ENCODE measurements around the gene MAST4. TPM values are rescaled to one million over a fixed set of nuclear protein-coding genes. Genes with fewer than 3 reads are reported as not detected.

Gene MAST4
- total and polyA plus RNA-seq, 2 of the 4 experiments (the other 2 are of a cell fraction), result 4.8 to 6.8 TPM

DNA sequence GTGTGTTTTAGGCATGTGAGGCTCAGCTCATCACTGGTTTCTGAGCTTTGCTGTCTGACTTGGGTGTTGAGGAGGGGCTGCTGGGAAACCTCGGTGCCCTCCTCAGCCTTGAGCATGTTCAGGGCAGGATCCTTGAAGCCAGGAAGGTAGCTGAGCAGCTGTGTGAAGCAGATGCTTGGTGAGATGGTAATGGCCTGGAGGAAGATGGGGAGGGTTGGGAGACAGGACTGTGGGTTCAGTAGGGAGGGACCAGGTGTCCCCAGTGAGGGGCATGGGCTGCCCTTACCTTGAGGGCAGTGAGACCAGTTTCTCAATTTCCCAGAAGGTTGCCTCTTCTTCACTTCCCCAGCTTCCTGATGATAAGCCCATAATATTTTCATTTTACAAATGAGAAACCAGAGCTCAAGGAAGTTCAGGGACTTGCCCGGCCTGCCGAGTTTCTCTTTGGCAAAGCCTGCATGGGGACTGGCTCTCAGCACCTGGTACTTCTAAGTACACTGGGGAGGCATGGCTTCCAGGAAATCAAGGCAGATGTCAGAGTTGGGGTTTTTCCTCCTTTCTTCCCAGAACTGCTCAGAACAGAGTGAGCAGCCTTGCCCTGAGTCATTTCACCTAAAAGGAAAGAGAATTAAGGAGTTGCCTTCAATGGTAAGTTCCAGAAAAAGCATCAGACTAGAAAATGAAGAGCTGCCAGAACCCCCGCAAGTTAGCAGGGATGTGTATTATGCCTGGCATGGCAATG, 225.7 kb downstream of the MAST4 start:
- ChIA-PET POLR2A (ENCODE audit: unreplicated experiment) (no interaction called here), CTCF (no interaction called here)
- Histone ChIP-seq H2BK5ac (ENCODE audit: low read depth, low read length, poor library complexity, severe bottlenecking) (no peak overlapping the region), H3K79me1 (ENCODE audit: low read depth in 1 of 2, low read length in 2 of 2) (no peaks in the 10 kb centered on the region), H4K20me1 (ENCODE audit: insufficient read depth, low read length) (no peaks in the 10 kb centered on the region), H3K4me3 (ENCODE audit: insufficient read depth, low read depth, low read length) (no peak overlapping the region), H4K91ac (ENCODE audit: insufficient read depth, low read depth, low read length) (no peak overlapping the region), H2BK120ac (ENCODE audit: low read depth, low read length) (no peak overlapping the region), H3K4me2 (ENCODE audit: low read depth, low read length) (no peak overlapping the region), H3K9ac (ENCODE audit: low read depth, low read length) (no peak overlapping the region), H3K4me1 (ENCODE audit: control insufficient read depth, insufficient read depth, low read length) (no peaks in the 10 kb centered on the region), H3K56ac (ENCODE audit: extremely low read depth, insufficient read depth, low read length) (no peak overlapping the region), H3K27ac (ENCODE audit: insufficient read depth, low read length) (no peak overlapping the region), H4K5ac (ENCODE audit: low read depth, low read length) (no peak overlapping the region), H2AFZ (replicated peaks; ENCODE audit: low read length, poor library complexity) (no peak overlapping the region), H3K14ac (replicated peaks; ENCODE audit: low read depth, low read length) (no peak overlapping the region), H2BK15ac (ENCODE audit: low read depth, low read length) (no peak overlapping the region), H3K9me3 (ENCODE audit: control insufficient read depth, insufficient read depth, low read length) (no peaks in the 10 kb centered on the region), H3K9me1 (ENCODE audit: insufficient read depth, low read length) (no peaks in the 10 kb centered on the region), H3K4ac (ENCODE audit: low read depth, low read length) (no peak overlapping the region), H3K36me3 (ENCODE audit: control insufficient read depth, insufficient read depth, low read length) (no peaks in the 10 kb centered on the region), H3K18ac (ENCODE audit: low read depth, low read length) (no peak overlapping the region), H2BK20ac (ENCODE audit: low read depth, low read length) (no peak overlapping the region), H3K27me3 (ENCODE audit: control insufficient read depth, insufficient read depth, low read length) (peaks cover 13% of the 10 kb centered on the region), H2AK5ac (ENCODE audit: low read depth, low read length) (no peak overlapping the region), H2AK9ac (replicated peaks; ENCODE audit: low read depth, low read length, poor library complexity) (no peak overlapping the region), H3K23ac (ENCODE audit: low read depth, low read length) (no peak overlapping the region), H4K8ac (ENCODE audit: low read depth in 2 of 2, low read length in 2 of 2) (no peak overlapping the region)
- no TSS peak for BruUV-seq (replicated peaks)
- WGBS, 2 experiments (ENCODE audit: extremely low coverage in 2 of 2, insufficient read length in 1 of 2), result no CpG with 5 or more reads among the region's 4 CpGs
- intact Hi-C loops (cut with micrococcal nuclease) (loop anchor here (10.0 kb wide), 1 partner anchor 143 kb away; no protein-coding TSS in a partner anchor), dilution Hi-C loops (cut with HindIII; ENCODE audit: low sequenced_read_pairs, unreplicated experiment) (no loop called here), in situ Hi-C loops (cut with MboI; ENCODE audit: low sequenced_read_pairs) (loop anchor here (25.0 kb wide), 1 partner anchor 1440 kb away; no protein-coding TSS in a partner anchor)
- no peak for DNase-seq
- no peak for ATAC-seq (ENCODE audit: low read depth)
- TF ChIP-seq POLR2A (IDR thresholded peaks at IDR 0.05; ENCODE audit: low read depth, low read length) (no peak), MXI1 (IDR thresholded peaks at IDR 0.05; ENCODE audit: borderline replicate concordance, low read depth, low read length) (no peak), RFX5 (IDR thresholded peaks at IDR 0.05; ENCODE audit: low read depth, low read length) (no peak), MAFK (IDR thresholded peaks at IDR 0.05; ENCODE audit: low read depth, low read length) (no peak), MAZ (IDR thresholded peaks at IDR 0.05; ENCODE audit: borderline replicate concordance, low read depth, low read length) (no peak), FOS (IDR thresholded peaks at IDR 0.05; ENCODE audit: low read depth, low read length) (no peak), SMC3 (IDR thresholded peaks at IDR 0.05; ENCODE audit: low read depth, low read length) (no peak), RCOR1 (IDR thresholded peaks at IDR 0.05; ENCODE audit: insufficient replicate concordance, low read length) (no peak), RAD21 (IDR thresholded peaks at IDR 0.05; ENCODE audit: low read length) (no peak), BHLHE40 (IDR thresholded peaks at IDR 0.05; ENCODE audit: low read depth, low read length) (no peak), CEBPB (IDR thresholded peaks at IDR 0.05; ENCODE audit: low read depth, low read length) (no peak)
- TF ChIP-seq, protein P1, sequence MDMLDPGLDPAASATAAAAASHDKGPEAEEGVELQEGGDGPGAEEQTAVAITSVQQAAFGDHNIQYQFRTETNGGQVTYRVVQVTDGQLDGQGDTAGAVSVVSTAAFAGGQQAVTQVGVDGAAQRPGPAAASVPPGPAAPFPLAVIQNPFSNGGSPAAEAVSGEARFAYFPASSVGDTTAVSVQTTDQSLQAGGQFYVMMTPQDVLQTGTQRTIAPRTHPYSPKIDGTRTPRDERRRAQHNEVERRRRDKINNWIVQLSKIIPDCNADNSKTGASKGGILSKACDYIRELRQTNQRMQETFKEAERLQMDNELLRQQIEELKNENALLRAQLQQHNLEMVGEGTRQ (IDR thresholded peaks at IDR 0.05; ENCODE audit: low read depth, low read length), result no peak
- TF ChIP-seq, protein P2, sequence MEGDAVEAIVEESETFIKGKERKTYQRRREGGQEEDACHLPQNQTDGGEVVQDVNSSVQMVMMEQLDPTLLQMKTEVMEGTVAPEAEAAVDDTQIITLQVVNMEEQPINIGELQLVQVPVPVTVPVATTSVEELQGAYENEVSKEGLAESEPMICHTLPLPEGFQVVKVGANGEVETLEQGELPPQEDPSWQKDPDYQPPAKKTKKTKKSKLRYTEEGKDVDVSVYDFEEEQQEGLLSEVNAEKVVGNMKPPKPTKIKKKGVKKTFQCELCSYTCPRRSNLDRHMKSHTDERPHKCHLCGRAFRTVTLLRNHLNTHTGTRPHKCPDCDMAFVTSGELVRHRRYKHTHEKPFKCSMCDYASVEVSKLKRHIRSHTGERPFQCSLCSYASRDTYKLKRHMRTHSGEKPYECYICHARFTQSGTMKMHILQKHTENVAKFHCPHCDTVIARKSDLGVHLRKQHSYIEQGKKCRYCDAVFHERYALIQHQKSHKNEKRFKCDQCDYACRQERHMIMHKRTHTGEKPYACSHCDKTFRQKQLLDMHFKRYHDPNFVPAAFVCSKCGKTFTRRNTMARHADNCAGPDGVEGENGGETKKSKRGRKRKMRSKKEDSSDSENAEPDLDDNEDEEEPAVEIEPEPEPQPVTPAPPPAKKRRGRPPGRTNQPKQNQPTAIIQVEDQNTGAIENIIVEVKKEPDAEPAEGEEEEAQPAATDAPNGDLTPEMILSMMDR (conservative IDR thresholded peaks at IDR 0.05; ENCODE audit: low read depth, low read length), result no peak

All from IMR-90 (cell line).